HL-60 (cell line): Measurements from ENCODE around the gene EFNA4.

Experiments used
- GABPA ChIP-seq: IDR thresholded peaks from 2 replicates; pipeline ENCODE4 v1.6.1; 2012; ENCODE audit warnings: low read depth
- POLR2AphosphoS5 ChIP-seq: IDR thresholded peaks from 2 replicates; pipeline ENCODE4 v1.6.1; 2012; ENCODE audit warnings: low read depth
- SPI1 ChIP-seq: IDR thresholded peaks from 2 replicates; pipeline ENCODE4 v1.6.1; 2012; ENCODE audit warnings: low read depth, mild to moderate bottlenecking, borderline replicate concordance
- TF ChIP-seq, protein P1 (sequence below): IDR thresholded peaks from one replicate; pipeline ENCODE4 v1.5.1; 2011; ENCODE audit warnings: low read length, control low read depth, inconsistent platforms; ENCODE audit not compliant: insufficient read depth
- TF ChIP-seq, protein P2 (sequence below): IDR thresholded peaks from 2 replicates; pipeline ENCODE4 v1.6.1; 2012; ENCODE audit warnings: low read depth; ENCODE audit not compliant: insufficient replicate concordance

DNA sequence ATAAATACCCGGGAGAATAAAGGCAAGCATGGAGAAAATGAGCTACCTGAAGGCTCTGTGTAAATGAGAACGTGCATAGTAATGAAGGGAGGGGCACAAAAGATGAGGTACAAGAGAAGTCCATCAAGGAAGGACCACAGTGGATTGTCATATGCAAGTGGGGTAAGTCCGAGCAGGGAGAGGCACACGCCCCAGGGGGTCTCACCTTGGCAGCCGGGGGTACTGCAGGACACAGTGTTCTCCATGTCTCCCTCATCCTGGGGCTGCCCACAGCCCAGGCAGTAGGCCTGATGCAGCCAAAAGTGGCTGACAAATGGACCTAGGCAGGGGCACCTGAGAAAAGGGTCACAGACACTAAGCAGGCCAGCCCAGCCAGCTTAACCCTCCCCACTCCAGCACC is 39.9 kb upstream of the EFNA4 start:
- TF ChIP-seq, protein P1, sequence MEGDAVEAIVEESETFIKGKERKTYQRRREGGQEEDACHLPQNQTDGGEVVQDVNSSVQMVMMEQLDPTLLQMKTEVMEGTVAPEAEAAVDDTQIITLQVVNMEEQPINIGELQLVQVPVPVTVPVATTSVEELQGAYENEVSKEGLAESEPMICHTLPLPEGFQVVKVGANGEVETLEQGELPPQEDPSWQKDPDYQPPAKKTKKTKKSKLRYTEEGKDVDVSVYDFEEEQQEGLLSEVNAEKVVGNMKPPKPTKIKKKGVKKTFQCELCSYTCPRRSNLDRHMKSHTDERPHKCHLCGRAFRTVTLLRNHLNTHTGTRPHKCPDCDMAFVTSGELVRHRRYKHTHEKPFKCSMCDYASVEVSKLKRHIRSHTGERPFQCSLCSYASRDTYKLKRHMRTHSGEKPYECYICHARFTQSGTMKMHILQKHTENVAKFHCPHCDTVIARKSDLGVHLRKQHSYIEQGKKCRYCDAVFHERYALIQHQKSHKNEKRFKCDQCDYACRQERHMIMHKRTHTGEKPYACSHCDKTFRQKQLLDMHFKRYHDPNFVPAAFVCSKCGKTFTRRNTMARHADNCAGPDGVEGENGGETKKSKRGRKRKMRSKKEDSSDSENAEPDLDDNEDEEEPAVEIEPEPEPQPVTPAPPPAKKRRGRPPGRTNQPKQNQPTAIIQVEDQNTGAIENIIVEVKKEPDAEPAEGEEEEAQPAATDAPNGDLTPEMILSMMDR = no peak
- TF ChIP-seq, protein P2, sequence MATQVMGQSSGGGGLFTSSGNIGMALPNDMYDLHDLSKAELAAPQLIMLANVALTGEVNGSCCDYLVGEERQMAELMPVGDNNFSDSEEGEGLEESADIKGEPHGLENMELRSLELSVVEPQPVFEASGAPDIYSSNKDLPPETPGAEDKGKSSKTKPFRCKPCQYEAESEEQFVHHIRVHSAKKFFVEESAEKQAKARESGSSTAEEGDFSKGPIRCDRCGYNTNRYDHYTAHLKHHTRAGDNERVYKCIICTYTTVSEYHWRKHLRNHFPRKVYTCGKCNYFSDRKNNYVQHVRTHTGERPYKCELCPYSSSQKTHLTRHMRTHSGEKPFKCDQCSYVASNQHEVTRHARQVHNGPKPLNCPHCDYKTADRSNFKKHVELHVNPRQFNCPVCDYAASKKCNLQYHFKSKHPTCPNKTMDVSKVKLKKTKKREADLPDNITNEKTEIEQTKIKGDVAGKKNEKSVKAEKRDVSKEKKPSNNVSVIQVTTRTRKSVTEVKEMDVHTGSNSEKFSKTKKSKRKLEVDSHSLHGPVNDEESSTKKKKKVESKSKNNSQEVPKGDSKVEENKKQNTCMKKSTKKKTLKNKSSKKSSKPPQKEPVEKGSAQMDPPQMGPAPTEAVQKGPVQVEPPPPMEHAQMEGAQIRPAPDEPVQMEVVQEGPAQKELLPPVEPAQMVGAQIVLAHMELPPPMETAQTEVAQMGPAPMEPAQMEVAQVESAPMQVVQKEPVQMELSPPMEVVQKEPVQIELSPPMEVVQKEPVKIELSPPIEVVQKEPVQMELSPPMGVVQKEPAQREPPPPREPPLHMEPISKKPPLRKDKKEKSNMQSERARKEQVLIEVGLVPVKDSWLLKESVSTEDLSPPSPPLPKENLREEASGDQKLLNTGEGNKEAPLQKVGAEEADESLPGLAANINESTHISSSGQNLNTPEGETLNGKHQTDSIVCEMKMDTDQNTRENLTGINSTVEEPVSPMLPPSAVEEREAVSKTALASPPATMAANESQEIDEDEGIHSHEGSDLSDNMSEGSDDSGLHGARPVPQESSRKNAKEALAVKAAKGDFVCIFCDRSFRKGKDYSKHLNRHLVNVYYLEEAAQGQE = no peak
- no peak for TF ChIP-seq POLR2AphosphoS5
- TF ChIP-seq GABPA = no peak
- TF ChIP-seq SPI1 = no peak
